C4-2B (cell line): Measurements from ENCODE around the gene NOL12.

Source experiments
- CTCF ChIP-seq: fragments of 450-650 bp; conservative IDR thresholded peaks from 2 replicates; pipeline ENCODE4 v1.5.1; 2017; ENCODE audit warnings: mild to moderate bottlenecking
- ZFX ChIP-seq: fragments of 450-650 bp; IDR thresholded peaks from 2 replicates; pipeline ENCODE4 v1.6.1; 2017

GRCh38 chr22:37655252-37655563 is 30.9 kb upstream of the NOL12 start:
- TF ChIP-seq CTCF (no peak), ZFX (no peak)
